Endodermal cell (in vitro differentiated cells): ENCODE measurements around the gene USP17L26. TPM values are rescaled to one million over a fixed set of nuclear protein-coding genes. Genes with fewer than 3 reads are reported as not detected.
"Not testable (repeated sequence)": the region's sequence is repeated elsewhere in the genome, so short reads cannot be mapped to it uniquely, and the experiment has no call there.

ENCODE experiments used
- DNase-seq: peaks from one replicate; pipeline ENCODE4 v3.0.0-alpha.2; 2017
- H3K27ac ChIP-seq: 2 replicates; pipeline ENCODE4 v1.5.1; 2013; ENCODE audit warnings: mild to moderate bottlenecking, low read depth, low read length, moderate library complexity
- H3K27me3 ChIP-seq: 2 replicates; pipeline ENCODE4 v1.6.1; 2013; ENCODE audit warnings: mild to moderate bottlenecking, low read length, moderate library complexity; ENCODE audit not compliant: insufficient read depth, control insufficient read depth, poor library complexity, severe bottlenecking
- H3K36me3 ChIP-seq: 2 replicates; pipeline ENCODE4 v1.7.0; 2013; ENCODE audit warnings: mild to moderate bottlenecking, low read length, moderate library complexity; ENCODE audit not compliant: control insufficient read depth, insufficient read depth
- H3K4me1 ChIP-seq: one replicate; pipeline ENCODE4 v1.7.0; 2013; ENCODE audit warnings: low read length; ENCODE audit not compliant: control insufficient read depth, insufficient read depth
- H3K4me3 ChIP-seq: 2 replicates; pipeline ENCODE4 v1.5.1; 2013; ENCODE audit warnings: mild to moderate bottlenecking, low read length, moderate library complexity
- H3K9ac ChIP-seq: 2 replicates; pipeline ENCODE4 v1.6.1; 2013; ENCODE audit warnings: mild to moderate bottlenecking, low read length, moderate library complexity; ENCODE audit not compliant: poor library complexity, severe bottlenecking; ENCODE audit errors: extremely low read depth
- H3K9me3 ChIP-seq: 2 replicates; pipeline ENCODE4 v1.6.1; 2013; ENCODE audit warnings: mild to moderate bottlenecking, low read length, moderate library complexity; ENCODE audit not compliant: control insufficient read depth
- H3K27ac Mint-ChIP-seq: 2 replicates; pipeline ENCODE4 v1.8.0; 2020; ENCODE audit warnings: mixed read lengths
- H3K27me3 Mint-ChIP-seq: 2 replicates; pipeline ENCODE4 v1.8.0; 2021; ENCODE audit warnings: mild to moderate bottlenecking, mixed read lengths; ENCODE audit not compliant: insufficient read depth
- H3K36me3 Mint-ChIP-seq: 2 replicates; pipeline ENCODE4 v1.8.0; 2020; ENCODE audit warnings: low read depth, mixed read lengths
- H3K4me1 Mint-ChIP-seq: 2 replicates; pipeline ENCODE4 v1.8.0; 2020; ENCODE audit warnings: mixed read lengths
- H3K4me3 Mint-ChIP-seq: 2 replicates; pipeline ENCODE4 v1.8.0; 2020; ENCODE audit warnings: mild to moderate bottlenecking, moderate library complexity, mixed read lengths
- H3K9me3 Mint-ChIP-seq: 2 replicates; pipeline ENCODE4 v1.8.0; 2020; ENCODE audit warnings: mild to moderate bottlenecking, mixed read lengths
- CTCF ChIP-seq: fragments of 200-600 bp; sonication (generic); conservative IDR thresholded peaks from 2 replicates; pipeline ENCODE4 v1.5.0; 2021; ENCODE audit warnings: antibody characterized with exemption, mild to moderate bottlenecking
- WGBS, 2 experiments: methylation state at CpG; one replicate each; pipeline versions ENCODE4 v1.1.5 to v1.1.7; 2013; ENCODE audit warnings: missing lambda C conversion rate in 2 of 2, mixed read lengths in 1 of 2; ENCODE audit not compliant: insufficient coverage in 1 of 2, insufficient read length in 1 of 2; 5-methylcytosine and 5-hydroxymethylcytosine counted together
- total RNA-seq, 2 donors: library from RNA; stranded (reverse); fragmentation: NEBNext Ultra II Directional in 1 of 2; extraction: Animal tissue kit (Norgen Biotek cat#: 25700) in 1 of 2; gene quantifications; 2 replicates in 1 of 2; 3 replicates in 1 of 2; pipeline ENCODE4 v1.2.1, GENCODE V29; 2021

USP17L26 gene
- total RNA-seq, 2 donors from 2014 or later: not detected

GRCh38 chr4:9381012-9381534, 46.6 kb downstream of the USP17L26 start:
- H3K9me3 Mint-ChIP-seq: peaks cover 22% of the 10 kb centered on the region
- H3K27ac Mint-ChIP-seq, H3K4me3 ChIP-seq, H3K36me3 ChIP-seq, H3K27ac ChIP-seq, H3K9ac ChIP-seq, H3K36me3 Mint-ChIP-seq, H3K4me1 Mint-ChIP-seq, H3K27me3 Mint-ChIP-seq, H3K27me3 ChIP-seq, H3K9me3 ChIP-seq, H3K4me1 ChIP-seq: not testable (repeated sequence)
- DNase-seq: peak; percentile 73
- TF ChIP-seq CTCF: peak; percentile 74
- 60 to 61% methylated on average over 6 to 27 of the region's 36 CpGs for WGBS, 2 experiments
- peak overlapping the region; percentile 31 for H3K4me3 Mint-ChIP-seq

- WGBS, 2 experiments: 63 to 75% methylated on average over 1 of the region's 1 CpG
- H3K4me3 ChIP-seq: no peak overlapping the region
- H3K36me3 ChIP-seq: no peaks in the 10 kb centered on the region
- no peaks in the 10 kb centered on the region for H3K4me1 Mint-ChIP-seq
- H3K4me3 Mint-ChIP-seq: no peak overlapping the region
- no peak overlapping the region for H3K27ac ChIP-seq
- H3K36me3 Mint-ChIP-seq: no peaks in the 10 kb centered on the region
- H3K9ac ChIP-seq: no peak overlapping the region
- no peak for DNase-seq
- H3K9me3 ChIP-seq: no peaks in the 10 kb centered on the region
- peaks cover 1% of the 10 kb centered on the region for H3K27me3 Mint-ChIP-seq
- H3K27me3 ChIP-seq: no peaks in the 10 kb centered on the region
- H3K9me3 Mint-ChIP-seq: peaks cover 20% of the 10 kb centered on the region
- H3K27ac Mint-ChIP-seq: no peak overlapping the region
- H3K4me1 ChIP-seq: no peaks in the 10 kb centered on the region
- no peak for TF ChIP-seq CTCF
Observed at GRCh38 chr4:9384126-9384525, 49.7 kb downstream of the USP17L26 start.

Other genes starting within 250 kb of the USP17L26 start
- not detected for gene FAM90A26, start 164.2 kb upstream of the USP17L26 start, total RNA-seq
- gene USP17L10, start 124.0 kb upstream of the USP17L26 start, total RNA-seq: not detected
- gene USP17L11, start 119.3 kb upstream of the USP17L26 start, total RNA-seq: not detected
- not detected for gene USP17L12, start 114.5 kb upstream of the USP17L26 start, total RNA-seq
- not detected for gene USP17L13, start 109.8 kb upstream of the USP17L26 start, total RNA-seq
- gene USP17L15, start 100.3 kb upstream of the USP17L26 start, total RNA-seq: not detected
- not detected for gene USP17L17, start 90.8 kb upstream of the USP17L26 start, total RNA-seq
- not detected for gene USP17L18, start 86.0 kb upstream of the USP17L26 start, total RNA-seq
- gene USP17L19, start 81.3 kb upstream of the USP17L26 start, total RNA-seq: not detected
- gene USP17L20, start 76.5 kb upstream of the USP17L26 start, total RNA-seq: not detected
- not detected for gene USP17L21, start 71.8 kb upstream of the USP17L26 start, total RNA-seq
- not detected for gene USP17L22, start 67.0 kb upstream of the USP17L26 start, total RNA-seq
- not detected for gene USP17L24, start 9.5 kb upstream of the USP17L26 start, total RNA-seq
- not detected for gene USP17L25, start 4.7 kb upstream of the USP17L26 start, total RNA-seq
- not detected for gene USP17L5, start 4.7 kb downstream of the USP17L26 start, total RNA-seq
- gene USP17L27, start 9.5 kb downstream of the USP17L26 start, total RNA-seq: not detected
- gene USP17L28, start 14.2 kb downstream of the USP17L26 start, total RNA-seq: not detected
- not detected for gene USP17L29, start 19.0 kb downstream of the USP17L26 start, total RNA-seq
- not detected for gene USP17L30, start 28.5 kb downstream of the USP17L26 start, total RNA-seq
- gene DEFB131A, start 109.8 kb downstream of the USP17L26 start, total RNA-seq: not detected